Measurements from ENCODE around the gene DEDD.
A peak's percentile ranks its signal among the peaks of the same experiment; 100 is the strongest.

DEDD gene, protein sequence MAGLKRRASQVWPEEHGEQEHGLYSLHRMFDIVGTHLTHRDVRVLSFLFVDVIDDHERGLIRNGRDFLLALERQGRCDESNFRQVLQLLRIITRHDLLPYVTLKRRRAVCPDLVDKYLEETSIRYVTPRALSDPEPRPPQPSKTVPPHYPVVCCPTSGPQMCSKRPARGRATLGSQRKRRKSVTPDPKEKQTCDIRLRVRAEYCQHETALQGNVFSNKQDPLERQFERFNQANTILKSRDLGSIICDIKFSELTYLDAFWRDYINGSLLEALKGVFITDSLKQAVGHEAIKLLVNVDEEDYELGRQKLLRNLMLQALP

GRCh38 chr1:161132410-161133219 lies at the start of gene DEDD:
DEDD (minus strand) TSS chr1:161132667; CDS start chr1:161124462, 8,205 bp downstream.
- Histone ChIP-seq H3K27me3 (replicated peaks; ENCODE audit: control insufficient read depth, insufficient read depth, low read length) (no peaks in the 10 kb centered on the region), H3K36me3 (ENCODE audit: control insufficient read depth, insufficient read depth, low read length) (peaks cover 2% of the 10 kb centered on the region), H3K4me3 (replicated peaks; ENCODE audit: low read depth, low read length) (peak within 1 kb of the TSS; percentile 91)
- no peak for TF ChIP-seq CTCF (IDR thresholded peaks at IDR 0.05; ENCODE audit: insufficient read depth, low read length, poor library complexity, severe bottlenecking)
- peak; percentile 91 for DNase-seq (ENCODE audit: extremely low read depth, insufficient read length)

- no peak overlapping the region for H3K4me3 ChIP-seq (replicated peaks; ENCODE audit: low read depth, low read length)
- DNase-seq (ENCODE audit: extremely low read depth, insufficient read length): peak; percentile 48
- TF ChIP-seq CTCF (IDR thresholded peaks at IDR 0.05; ENCODE audit: insufficient read depth, low read length, poor library complexity, severe bottlenecking): no peak
- H3K36me3 ChIP-seq (ENCODE audit: control insufficient read depth, insufficient read depth, low read length): no peaks in the 10 kb centered on the region
- H3K27me3 ChIP-seq (replicated peaks; ENCODE audit: control insufficient read depth, insufficient read depth, low read length): no peaks in the 10 kb centered on the region
Observed at GRCh38 chr1:161182214-161182613, 49.7 kb upstream of the DEDD start.

- H3K36me3 ChIP-seq (ENCODE audit: control insufficient read depth, insufficient read depth, low read length): no peaks in the 10 kb centered on the region
- no peaks in the 10 kb centered on the region for H3K27me3 ChIP-seq (replicated peaks; ENCODE audit: control insufficient read depth, insufficient read depth, low read length)
- H3K4me3 ChIP-seq (replicated peaks; ENCODE audit: low read depth, low read length): no peak overlapping the region
- DNase-seq (ENCODE audit: extremely low read depth, insufficient read length): no peak
- peak; percentile 49 for TF ChIP-seq CTCF (IDR thresholded peaks at IDR 0.05; ENCODE audit: insufficient read depth, low read length, poor library complexity, severe bottlenecking)
Observed at GRCh38 chr1:161180639-161181038, 48.2 kb upstream of the DEDD start.

DNA sequence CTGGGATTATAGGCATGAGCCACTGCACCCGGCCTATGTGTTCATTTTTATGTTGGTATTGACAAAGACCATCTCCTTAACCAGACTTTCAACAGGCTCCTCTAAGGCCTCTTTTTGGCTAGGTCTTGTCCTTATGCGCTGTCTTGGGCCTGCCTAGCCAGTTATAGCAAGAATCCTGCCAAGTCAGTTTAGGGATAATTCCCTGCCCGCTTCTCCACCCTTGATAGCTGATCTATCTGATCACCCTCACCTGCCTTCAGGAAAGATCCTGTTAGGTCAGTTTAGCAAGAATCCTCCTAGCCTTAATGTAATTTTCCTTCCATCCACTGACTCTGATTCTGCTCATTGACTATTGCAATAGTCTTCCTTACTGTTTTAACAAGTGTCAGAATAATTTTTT lies 47.2 kb upstream of the DEDD start:
- Histone ChIP-seq H3K27me3 (replicated peaks; ENCODE audit: control insufficient read depth, insufficient read depth, low read length) (no peaks in the 10 kb centered on the region), H3K4me3 (replicated peaks; ENCODE audit: low read depth, low read length) (no peak overlapping the region), H3K36me3 (ENCODE audit: control insufficient read depth, insufficient read depth, low read length) (peaks cover 4% of the 10 kb centered on the region; the same call in 1 of the 2 replicates)
- no peak for TF ChIP-seq CTCF (IDR thresholded peaks at IDR 0.05; ENCODE audit: insufficient read depth, low read length, poor library complexity, severe bottlenecking)
- no peak for DNase-seq (ENCODE audit: extremely low read depth, insufficient read length)

GRCh38 chr1:161177936-161178244 lies 45.4 kb upstream of the DEDD start:
- H3K27me3 ChIP-seq (replicated peaks; ENCODE audit: control insufficient read depth, insufficient read depth, low read length): no peaks in the 10 kb centered on the region
- peaks cover 15% of the 10 kb centered on the region for H3K36me3 ChIP-seq (ENCODE audit: control insufficient read depth, insufficient read depth, low read length)
- no peak for DNase-seq (ENCODE audit: extremely low read depth, insufficient read length)
- no peak overlapping the region for H3K4me3 ChIP-seq (replicated peaks; ENCODE audit: low read depth, low read length)
- no peak for TF ChIP-seq CTCF (IDR thresholded peaks at IDR 0.05; ENCODE audit: insufficient read depth, low read length, poor library complexity, severe bottlenecking)

All from GM06990 (cell line).